Erythroblast (primary cell): ENCODE results near the gene LDLRAD4.

Source experiments
- GATA1 ChIP-seq: IDR thresholded peaks from 2 replicates; pipeline ENCODE4 v1.6.1; 2011; ENCODE audit warnings: low read depth, mild to moderate bottlenecking, control low read depth, low read length, moderate library complexity
- POLR2A ChIP-seq: IDR thresholded peaks from 2 replicates; pipeline ENCODE4 v1.6.1; 2011; ENCODE audit warnings: mild to moderate bottlenecking, low read length

- TF ChIP-seq POLR2A = no peak
- no peak for TF ChIP-seq GATA1
Measured at GRCh38 chr18:13370995-13371625, 152.6 kb downstream of the LDLRAD4 start.
